Activated CD4-positive, alpha-beta T cell treated with anti-CD3 and anti-CD28 coated beads for 1 hour (primary cell): ENCODE results near the gene DIAPH1.
A peak's percentile ranks its signal among the peaks of the same experiment; 100 is the strongest.

ENCODE experiments used
- DNase-seq: peaks from one replicate; pipeline ENCODE4 v3.0.0-alpha.2; 2020

The DIAPH1 gene

DNA sequence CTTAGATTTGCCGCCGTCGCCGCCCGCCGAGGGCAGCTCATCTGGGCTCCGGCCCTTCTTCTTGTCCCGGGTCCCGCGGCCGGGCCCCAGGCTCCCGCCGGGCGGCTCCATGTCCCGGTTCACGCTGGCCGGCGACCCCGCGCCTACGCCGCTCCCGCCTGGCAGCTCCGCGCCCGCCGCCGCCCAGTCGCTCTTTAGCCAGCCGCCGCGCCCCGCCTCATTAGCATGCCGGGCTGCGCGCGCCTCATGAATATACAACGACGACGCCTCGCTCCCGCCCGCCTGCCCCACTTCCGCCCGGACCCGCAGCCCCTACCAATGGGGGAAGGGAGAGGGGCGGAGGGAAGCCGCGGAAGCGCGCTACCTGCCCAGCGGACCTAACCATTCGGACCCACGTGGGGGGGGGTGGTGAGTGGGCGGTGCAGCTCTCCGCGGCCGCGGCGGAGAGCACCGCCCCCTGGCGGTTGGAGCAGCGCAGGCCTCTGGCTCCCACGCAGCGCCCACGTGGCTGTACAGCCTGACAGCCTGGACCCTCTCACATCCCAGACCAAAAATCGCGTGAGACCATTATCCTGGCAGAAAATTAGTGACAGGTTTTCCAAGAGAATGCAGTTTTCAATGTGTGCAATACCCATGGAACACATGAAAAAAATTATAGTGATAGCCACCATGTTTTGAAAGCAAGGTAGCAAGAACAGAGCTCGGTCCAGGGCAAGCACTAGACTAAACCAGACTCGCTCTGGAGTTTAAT lies at the start of gene DIAPH1:
Gene DIAPH1, minus strand, starts transcription at position 197 of the 751 bp plus-strand sequence. Its CDS starts 86 bp downstream, at position 111.
- DNase-seq, result peak; percentile 97

DNA sequence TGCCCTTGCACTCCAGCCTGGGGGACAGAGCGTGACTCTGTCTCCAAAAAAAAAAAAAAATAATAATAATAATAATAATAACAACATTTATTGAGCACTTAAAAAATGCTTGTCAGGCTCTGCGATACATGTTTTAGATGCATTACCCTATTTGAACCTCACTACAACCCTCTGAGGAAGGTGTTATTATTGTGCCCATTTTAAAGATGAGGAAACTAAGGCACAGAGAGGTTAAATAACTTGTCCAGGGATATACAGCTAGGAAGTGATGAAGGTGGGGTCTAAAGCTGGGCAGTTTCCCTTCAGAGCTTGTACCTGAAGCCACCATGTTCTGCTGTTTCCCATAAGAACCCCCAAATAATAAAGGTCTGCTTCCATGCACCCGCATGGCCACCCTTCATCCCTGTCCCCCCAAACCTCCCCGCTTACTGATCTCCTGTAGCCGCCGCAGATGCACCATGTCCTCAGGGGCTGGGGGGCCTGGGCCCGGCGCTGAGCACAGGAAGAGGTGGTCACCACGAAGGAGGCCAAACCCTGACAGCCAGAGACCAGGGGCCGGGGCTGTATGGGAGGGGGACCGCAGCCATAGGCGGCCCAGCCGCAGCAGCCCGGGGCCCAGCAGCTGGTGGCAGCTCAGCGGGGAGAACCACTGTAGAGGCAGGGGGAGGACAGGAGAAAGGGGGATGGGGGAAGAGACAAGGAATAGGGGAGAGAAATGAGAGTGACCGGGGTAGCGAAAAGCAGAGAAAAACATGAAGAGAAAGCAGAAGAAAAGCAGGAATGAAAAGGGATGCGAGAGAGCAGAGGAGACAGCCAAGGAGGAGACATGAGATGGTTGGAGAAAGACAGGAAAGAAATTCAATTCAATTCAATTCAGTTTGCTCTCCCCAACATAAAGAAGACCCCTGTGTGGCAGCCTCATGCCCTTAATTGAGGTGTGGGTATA lies 47.5 kb upstream of the DIAPH1 start:
- DNase-seq, result no peak

DNA sequence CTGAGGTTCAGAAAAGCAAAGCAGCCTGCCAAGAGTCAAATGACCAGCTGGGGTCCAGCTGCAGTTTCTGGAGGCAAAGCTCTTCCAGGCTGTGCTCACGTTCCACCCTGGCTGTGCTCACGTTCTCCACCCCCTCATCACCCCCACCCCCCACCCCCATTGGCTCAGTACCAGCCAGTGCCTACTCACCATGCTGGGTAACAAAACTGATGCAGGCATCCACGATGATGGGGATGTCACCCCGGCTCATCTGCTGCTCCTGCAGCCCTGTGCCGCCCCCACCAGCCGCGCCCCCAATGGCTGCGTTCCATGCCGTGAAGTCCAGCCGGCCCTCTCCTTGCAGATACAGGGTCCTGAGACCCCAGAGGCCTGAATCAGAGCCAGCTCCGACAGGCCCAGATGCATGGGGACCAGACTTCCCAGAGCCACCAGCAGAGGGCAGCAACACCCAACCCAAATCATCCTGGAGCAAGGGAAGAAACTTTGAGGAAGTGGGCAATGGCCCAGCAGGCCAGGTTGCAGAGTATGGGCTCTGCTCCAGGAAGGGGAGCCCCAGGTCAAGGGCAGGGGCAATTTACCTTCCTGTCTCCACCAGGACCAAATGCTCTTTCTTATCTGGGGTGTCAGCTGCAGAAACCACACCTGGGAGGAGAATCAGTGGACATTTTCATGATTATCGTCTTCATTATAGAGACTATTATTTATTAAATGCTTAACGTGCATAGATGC lies 46.1 kb upstream of the DIAPH1 start:
- peak; percentile 63 for DNase-seq

DNA sequence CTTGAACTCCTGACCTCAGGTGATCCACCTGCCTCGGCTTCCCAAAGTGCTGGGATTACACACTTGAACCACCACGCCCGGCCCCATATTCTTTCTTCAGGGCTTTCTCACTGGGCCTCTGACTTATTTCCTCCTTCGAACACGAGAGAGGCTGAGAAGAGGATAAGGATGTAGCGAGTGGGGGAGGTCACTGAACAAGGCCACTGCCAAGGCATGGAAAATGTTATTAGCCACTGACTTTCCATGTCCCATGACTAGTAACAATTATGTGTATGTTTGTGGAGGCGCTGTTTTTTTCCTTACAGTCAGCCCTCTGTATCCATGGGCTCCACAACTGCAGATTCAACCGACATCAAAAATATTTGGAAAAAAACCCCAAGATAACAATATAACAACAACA lies 44.7 kb upstream of the DIAPH1 start:
- no peak for DNase-seq

DNA sequence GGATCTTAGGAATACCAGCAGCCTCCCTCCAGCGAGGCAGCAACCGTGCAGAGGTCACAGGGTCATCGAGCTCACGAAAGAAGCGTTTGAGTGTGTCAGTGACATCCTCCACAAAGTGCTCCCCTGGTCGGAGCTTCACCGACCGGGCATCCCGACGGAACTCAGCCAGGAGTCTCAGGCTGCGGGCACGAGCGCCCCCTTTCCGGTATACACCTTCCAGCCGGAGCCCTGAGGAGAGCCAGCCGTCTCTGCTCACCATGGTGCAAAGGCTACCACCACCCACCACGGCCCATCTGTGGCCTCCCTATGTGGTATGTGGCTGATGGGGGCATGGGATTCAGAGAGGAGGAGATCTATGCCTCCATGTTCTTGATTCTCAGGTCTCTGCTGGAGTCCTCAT lies 43.2 kb upstream of the DIAPH1 start:
- DNase-seq, result no peak

DNA sequence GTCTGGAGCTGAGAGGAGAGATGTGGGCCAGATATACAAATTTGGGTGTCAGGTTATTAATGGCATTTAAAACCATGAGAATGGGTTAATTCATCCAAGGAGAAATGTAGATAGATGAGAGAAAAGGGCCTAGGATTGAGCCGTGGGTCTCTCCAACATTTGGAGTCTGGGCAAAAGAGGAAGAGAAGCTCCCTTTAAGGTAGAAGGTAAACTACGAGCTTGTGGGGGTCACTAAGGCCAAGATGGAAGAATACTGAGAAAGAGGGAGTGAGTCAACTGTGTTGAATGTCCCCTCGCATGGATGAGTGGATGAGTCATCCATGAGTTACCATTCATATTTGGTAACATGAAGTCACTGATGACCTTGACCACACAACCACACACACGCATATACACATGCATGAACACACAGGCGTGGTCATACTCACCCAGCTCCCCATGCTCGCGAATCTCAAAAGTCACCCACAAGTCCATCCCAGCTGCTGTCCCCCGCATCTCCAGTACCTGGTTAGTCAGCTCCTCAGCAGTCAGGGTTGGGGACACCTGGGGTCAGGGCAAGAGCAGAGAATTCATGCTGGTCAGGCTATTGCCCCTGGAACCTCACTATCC lies 39.2 kb upstream of the DIAPH1 start:
- no peak for DNase-seq

DNA sequence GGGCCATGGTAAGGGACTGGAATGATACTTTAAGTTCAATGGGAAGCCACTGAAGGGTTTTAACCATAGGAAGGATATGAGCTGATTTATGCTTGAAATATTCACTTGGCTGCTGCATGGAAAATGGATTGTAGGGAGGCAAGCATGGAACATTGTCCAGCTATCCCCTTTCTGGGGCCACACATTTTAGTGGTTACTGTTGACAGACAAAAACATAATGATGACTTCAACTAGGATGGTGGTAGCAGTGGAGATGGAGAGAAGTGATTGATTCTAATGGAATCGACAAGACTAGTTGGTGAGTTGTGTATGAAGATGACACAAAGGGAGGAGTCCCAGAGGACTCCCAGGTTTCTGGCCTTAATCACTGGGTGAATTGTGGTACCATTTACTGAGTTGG lies 38.6 kb upstream of the DIAPH1 start:
- DNase-seq, result no peak

DNA sequence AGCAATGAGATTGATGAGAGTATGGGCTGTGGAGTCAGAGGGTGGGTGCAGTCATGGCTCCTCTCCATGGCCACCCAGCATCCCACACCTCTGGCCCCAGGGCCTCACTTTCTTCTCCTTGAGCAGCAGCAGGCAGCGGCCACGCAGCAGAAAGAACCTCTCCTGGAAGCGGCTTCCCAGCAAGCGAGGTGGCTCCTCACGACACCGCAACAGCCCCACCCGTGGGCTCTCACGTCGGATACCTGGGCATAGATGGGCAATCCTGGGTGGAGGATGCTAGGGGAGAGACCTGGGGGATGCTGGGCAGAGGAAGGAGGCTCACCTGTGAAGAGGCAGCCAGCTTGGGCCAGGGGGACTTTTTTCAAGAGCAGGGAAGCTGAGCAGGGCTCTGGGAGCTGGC lies 37.6 kb upstream of the DIAPH1 start:
- no peak for DNase-seq

DNA sequence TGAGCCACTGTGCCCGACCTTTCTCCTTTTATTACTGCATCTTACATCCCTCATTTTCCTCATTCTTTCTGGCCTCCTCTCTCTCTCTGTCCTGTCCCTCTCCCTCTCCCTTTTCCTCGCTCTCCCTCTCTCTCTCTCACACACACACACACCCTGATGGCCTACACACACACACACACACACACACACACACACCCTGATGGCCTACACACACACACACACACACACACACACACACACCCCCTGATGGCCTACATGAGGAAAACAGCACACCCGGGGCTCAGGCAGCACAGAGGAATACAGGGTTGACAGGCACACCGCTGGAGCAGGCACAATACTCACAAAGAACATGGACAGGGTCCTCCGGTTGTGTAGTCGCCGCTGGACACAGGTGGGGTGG lies 36.2 kb upstream of the DIAPH1 start:
- DNase-seq, result no peak

DNA sequence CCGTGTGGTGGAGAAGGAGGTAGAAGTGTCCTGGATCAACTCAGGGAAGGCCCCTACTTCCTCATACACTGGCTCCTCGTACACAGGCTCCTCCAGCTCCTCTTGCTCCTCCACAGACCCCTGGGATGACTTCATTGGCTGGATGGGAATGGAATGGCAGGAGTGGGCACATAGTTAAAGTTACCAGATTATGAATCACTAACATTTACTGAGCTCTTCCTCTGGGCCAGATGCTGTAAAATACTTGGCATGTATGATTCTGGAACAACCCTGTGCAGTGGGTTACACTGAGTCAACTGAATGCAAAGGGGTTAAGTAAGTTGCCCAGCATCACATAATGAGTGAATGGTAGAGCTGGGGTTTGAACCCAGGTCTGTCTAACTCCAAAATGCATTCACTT lies 35.5 kb upstream of the DIAPH1 start:
- DNase-seq, result no peak

DNA sequence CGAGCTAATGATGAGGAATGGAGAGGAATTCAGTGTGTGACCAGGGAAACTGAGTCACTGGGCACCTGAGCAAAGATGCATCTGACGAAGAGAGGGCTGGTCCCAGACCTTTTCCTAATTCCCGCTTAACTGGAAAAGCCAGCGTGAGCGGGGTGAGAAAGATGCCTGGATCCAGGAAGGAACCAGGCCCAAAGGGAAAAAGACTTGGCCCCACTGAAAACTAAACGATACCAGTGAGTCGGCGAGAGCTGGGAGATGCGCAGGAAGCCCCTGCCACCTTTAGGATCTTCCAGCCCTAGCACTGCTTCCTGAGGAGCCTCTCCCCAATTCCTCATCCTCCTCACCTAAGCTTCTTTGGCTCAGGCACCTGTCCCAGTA lies 32.9 kb upstream of the DIAPH1 start:
- no peak for DNase-seq

DNA sequence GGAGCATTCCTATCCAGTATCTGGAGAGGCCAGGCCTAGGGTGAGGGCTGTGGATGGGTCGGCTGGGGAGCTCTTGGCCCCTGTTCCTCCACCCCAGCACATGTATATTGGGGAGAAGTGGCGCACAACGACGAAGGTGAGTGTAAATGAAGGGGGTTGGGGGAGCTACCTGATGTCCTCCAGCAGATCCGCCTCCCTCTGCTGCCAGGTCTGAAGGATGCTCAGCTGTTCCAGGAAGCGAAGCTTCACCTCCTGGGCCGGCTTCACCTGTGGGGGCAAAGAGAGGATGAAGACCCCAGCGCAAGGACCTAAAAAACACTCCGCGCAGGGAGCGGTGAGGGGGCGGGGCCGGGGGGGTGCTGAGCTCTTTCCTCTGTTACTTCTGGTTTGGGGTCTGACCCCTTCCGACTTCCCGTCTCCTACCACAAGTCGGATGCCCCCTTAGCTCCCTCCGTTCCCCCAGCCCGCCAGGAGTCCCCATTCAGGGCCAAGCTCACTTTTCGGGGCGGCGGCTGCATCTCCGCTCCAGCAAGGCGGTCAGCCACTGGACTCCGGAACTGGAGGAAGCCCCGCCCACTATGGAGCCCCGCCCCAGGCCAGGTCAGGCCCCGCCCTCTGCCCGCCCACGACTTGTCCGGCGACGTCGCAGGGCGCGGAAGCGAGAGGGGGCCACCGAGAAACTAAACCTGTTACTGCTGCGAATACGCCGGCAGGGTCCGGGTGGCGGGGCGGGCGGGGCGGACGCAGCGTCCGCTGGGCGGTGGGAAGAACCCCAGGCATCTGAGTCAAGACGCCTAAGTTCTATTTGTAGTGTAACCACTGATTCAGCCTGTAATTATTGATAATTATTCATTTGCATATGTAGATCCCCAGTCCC lies 32.3 kb upstream of the DIAPH1 start, which contains the start of gene FCHSD1:
Gene FCHSD1, minus strand, starts transcription at position 568 of the 877 bp plus-strand sequence. Its CDS starts 50 bp downstream, at position 518.
- DNase-seq, result peak; percentile 68

DNA sequence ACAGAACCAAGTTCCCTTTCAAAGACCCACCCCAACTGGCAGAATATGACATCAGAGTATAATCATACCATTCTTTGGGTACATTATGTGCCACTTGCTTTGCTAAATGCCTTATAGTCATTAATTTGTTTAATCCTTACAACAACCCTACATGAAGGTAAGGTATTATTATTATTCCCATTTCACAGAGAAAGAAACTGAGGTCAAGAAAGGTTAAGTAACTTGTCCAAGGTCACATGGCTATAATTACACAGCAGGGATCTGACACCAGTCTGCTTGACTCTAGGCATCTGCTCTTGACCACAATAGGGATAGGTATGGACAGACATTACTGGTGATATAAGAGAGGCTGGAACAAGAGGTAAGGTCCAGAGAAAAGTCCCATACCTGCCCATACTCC lies 31.2 kb upstream of the DIAPH1 start:
- DNase-seq, result no peak

DNA sequence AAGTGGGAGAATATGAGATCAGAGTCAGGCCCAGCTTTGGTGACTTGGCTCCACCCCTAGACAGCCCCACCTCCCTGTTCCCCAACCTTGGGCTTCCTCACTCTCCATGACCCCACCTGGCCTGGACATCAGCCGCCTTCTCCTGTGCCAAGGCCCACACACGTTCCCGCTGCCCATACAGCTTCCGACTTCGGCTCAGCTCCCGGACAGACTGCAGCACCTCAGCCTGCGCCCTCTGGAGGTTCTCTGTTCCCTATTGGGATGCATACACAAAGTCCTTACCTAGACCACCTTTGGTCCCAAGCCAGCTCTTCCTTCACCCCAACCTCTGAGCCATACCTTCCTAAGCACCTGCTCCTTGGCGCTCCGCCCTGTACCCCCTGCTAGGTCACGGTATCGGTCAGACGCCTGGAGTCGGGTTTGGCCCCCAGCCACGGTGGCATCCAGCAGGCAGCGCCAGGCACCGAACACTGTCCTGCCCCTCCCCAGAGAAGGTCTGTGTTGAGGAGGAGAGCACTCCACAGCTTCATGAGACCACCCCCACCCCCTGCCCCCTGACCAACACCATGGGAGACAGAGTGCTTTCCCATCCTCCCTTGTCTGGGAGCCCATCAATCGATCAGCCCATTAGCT lies 30.4 kb upstream of the DIAPH1 start:
- DNase-seq, result no peak

DNA sequence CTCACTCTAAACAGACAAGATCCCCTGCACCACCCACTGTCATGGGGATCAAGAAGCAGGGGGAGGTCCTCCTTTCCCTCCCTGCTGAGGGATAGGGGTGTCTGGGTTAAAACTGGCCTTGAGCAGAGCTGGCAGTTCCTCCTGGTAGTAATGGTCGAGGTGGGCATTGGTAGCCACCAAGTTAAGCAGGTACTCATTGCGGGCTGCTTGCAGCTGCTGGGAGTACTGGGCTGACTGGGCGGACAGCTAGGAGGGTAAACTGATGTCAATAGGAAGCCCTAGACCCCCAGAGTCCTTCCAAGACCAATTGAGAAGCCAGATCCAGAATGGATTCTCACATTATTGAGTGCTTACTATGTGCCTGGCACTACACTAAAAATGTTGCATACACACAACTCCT lies 29.1 kb upstream of the DIAPH1 start:
- DNase-seq, result no peak

DNA sequence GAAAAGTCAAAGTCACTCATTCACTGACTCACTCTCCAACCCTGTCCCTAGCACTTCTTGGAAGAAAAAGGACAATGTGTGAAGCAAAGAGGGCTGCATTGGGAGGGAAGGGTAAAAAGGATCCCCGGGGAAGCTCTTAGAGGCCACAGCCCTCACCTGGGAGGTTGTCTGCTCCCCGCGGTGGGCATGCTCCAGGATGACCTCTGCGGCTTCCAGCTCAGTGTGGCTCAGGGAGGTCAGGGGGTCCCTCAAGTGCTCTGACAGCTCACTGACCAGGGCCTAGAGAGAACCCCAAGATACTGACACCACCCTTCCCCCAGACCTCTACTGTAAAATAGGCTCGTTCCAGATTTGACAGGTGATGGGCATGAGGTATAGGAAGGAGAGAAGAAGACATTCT lies 28.4 kb upstream of the DIAPH1 start:
- no peak for DNase-seq

DNA sequence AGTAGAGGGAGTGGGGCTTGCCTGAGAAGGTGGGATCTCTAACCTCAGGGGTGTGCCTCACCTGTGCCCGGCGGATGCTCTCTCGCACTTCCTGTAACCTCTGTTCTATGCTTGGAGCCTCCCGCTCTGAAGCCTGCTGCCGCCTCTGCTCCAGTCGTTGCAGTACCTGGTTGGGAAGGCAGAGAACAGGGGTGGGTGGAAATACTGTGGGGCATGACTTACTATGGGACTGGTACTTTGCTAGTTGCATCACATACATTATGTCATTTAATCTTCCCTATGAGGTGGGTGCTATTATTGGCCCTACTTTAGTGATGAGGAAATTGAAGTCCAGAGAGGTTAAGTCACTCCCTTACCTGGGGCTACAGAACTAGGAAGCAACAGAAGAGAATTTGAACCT lies 27.2 kb upstream of the DIAPH1 start:
- no peak for DNase-seq

DNA sequence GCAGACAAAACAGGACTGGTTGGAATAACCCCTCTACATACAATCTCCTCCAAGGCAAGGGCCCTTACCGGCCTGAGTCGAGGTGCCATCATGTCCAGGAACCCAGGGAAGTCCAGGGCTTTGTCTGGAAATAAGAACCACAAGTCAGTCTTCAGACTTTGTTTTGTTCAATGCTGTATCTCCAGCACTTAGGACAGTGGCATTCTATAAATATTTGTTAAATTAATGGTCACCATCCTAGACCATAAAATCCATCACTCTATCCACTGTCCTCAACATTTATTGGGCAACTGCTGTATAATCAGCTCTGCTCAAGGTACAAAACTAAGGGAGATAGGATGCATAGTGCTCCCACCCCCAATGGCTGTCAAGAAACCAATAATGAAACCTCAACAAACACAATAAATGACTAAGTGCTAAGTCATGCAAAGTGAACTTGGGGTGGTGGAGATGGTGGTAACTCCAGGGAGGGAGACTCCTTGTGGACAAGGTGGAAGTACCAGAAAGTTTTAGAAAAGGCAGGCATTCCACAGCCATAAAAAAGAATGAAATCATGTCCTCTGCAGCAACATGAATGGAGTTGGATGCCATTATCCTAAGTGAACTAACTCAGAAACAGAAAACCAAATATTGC lies 23.0 kb upstream of the DIAPH1 start:
- no peak for DNase-seq

DNA sequence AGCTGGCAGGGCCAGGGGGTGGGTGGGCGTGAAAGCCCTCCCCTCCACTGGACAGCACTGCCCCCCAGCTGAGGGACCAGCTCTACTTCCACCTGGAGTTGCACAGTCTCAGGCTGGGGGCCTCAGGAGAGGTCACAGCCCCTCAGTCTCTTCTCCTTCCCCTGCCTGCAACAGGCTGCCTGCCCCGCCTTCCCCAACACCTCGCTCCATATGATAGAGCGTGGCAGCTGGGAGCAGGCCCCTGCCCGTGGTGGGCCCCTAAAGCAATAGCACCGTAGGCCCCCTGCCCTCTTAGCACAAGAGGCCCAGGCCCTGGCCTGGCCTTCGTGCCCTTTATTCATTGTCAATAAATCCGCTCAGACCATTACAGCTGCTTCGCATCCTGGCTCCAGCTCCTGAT lies 21.9 kb upstream of the DIAPH1 start:
- no peak for DNase-seq

DNA sequence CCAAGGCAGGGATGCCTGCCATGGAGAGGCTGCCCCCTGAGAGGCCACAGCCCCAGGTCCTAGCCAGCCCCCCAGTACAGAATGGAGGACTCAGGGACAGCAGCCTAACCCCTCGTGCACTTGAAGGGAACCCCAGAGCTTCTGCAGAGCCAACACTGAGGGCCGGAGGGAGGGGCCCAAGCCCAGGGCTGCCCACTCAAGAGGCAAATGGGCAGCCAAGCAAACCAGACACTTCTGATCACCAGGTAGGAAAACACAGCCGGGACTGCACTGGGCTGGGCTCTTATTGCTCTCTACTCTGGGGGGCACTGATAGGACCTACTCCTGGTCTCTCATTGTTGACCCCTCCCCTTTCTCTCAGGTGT lies 21.2 kb upstream of the DIAPH1 start:
- no peak for DNase-seq
